Sigmoid colon (tissue), 4 donors: ENCODE results near the gene ENPP6.

ENCODE experiments used
- CTCF ChIP-seq, 4 experiments: fragments of 450-650 bp in 3 of 4; fragments of 200-600 bp in 1 of 4; IDR thresholded peaks; one replicate each; pipeline ENCODE4 v1.5.1; 2016 to 2019; ENCODE audit warnings: antibody characterized with exemption in 4 of 4, mild to moderate bottlenecking in 3 of 4, moderate library complexity in 2 of 4
- EP300 ChIP-seq, 4 donors: sonication (generic); formaldehyde crosslinking; IDR thresholded peaks; one replicate each; pipeline ENCODE4 v1.6.1; 2017; ENCODE audit warnings: antibody characterized with exemption in 4 of 4
- POLR2A ChIP-seq, 2 donors: fragments of 450-650 bp; IDR thresholded peaks; one replicate each; pipeline ENCODE4 v1.6.1; 2016; ENCODE audit warnings: antibody characterized with exemption in 2 of 2, mild to moderate bottlenecking in 2 of 2, moderate library complexity in 2 of 2
- POLR2AphosphoS5 ChIP-seq, 4 donors: sonication (generic); formaldehyde crosslinking; IDR thresholded peaks; one replicate each; pipeline ENCODE4 v1.6.1; 2017; ENCODE audit warnings: antibody characterized with exemption in 4 of 4

GRCh38 chr4:184262901-184263300 is 45.2 kb upstream of the ENPP6 start:
- TF ChIP-seq CTCF (IDR thresholded peaks at IDR 0.05): no peak
- TF ChIP-seq POLR2A (IDR thresholded peaks at IDR 0.05): no peak
- TF ChIP-seq POLR2AphosphoS5 (IDR thresholded peaks at IDR 0.05): no peak
- no peak for TF ChIP-seq EP300 (IDR thresholded peaks at IDR 0.05)
